Osteocyte (in vitro differentiated cells): Measurements from ENCODE around the gene IPCEF1. TPM values are rescaled to one million over a fixed set of nuclear protein-coding genes. Genes with fewer than 3 reads are reported as not detected.

Source experiments
- DNase-seq: peaks from one replicate; pipeline ENCODE4 v3.0.0; 2021; ENCODE audit warnings: mixed read lengths; ENCODE audit not compliant: unreplicated experiment; ENCODE audit errors: extremely low spot score
- H3K27ac Mint-ChIP-seq: one replicate; pipeline ENCODE4 v1.8.0; 2021; ENCODE audit warnings: mild to moderate bottlenecking, mixed read lengths; ENCODE audit not compliant: unreplicated experiment
- H3K27me3 Mint-ChIP-seq: one replicate; pipeline ENCODE4 v1.8.0; 2021; ENCODE audit warnings: mixed read lengths; ENCODE audit not compliant: unreplicated experiment
- H3K36me3 Mint-ChIP-seq: one replicate; pipeline ENCODE4 v1.8.0; 2021; ENCODE audit warnings: mixed read lengths; ENCODE audit not compliant: unreplicated experiment
- H3K4me1 Mint-ChIP-seq: one replicate; pipeline ENCODE4 v1.8.0; 2021; ENCODE audit warnings: mixed read lengths; ENCODE audit not compliant: unreplicated experiment
- H3K4me3 Mint-ChIP-seq: one replicate; pipeline ENCODE4 v1.8.0; 2021; ENCODE audit warnings: mild to moderate bottlenecking, moderate library complexity, mixed read lengths; ENCODE audit not compliant: unreplicated experiment
- H3K9me3 Mint-ChIP-seq: one replicate; pipeline ENCODE4 v1.8.0; 2021; ENCODE audit warnings: mixed read lengths; ENCODE audit not compliant: unreplicated experiment
- total RNA-seq: library from RNA; stranded (reverse); gene quantifications from 2 replicates; pipeline ENCODE4 v1.2.1, GENCODE V29; 2021
- TF ChIP-seq, protein P1 (sequence below): fragments of 200-600 bp; sonication (generic); IDR thresholded peaks from 2 replicates; pipeline ENCODE4 v1.5.0; 2021; ENCODE audit warnings: antibody characterized with exemption, mild to moderate bottlenecking, moderate library complexity

The IPCEF1 gene
- total RNA-seq, 1 donor from 2014 or later = 0.46 TPM

DNA sequence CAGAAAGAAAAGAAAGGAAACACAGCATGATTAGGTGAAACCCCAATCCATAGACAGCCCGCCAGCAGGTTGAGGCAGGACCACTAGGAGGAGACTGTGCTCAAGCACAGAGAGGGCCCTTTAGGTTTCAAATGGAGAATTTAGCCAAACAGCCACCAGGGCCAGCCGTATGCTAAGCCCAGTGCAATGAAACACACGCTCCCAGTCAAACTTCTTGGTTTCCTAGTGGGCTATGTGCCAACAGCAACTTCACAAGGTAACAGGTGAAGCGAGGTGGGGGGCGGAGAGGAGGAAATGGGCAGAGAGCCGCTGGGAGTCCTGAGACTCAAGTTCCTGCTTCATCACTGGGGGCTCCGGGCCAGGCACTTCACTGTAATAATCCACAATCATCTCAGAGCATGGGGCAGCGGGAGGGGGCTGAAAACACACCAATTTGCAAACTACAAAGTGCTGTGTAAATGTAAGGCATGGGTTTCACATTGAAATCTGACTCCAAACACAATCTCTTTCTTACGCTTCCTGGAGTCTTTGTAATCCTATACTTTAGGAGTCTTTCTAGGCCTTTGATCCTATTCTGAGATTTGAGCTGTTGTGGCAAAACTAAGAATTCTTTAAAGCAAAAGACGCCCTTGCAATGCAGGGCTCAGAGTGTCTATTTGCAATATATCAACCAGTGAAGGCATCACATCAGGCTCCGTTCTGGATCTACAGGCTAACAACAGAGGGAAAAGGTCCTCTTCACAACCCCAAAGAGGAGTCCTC, 200.3 kb downstream of the IPCEF1 start:
- Mint-ChIP-seq H3K27me3 (peaks cover 2% of the 10 kb centered on the region), H3K27ac (no peak overlapping the region), H3K4me1 (peaks cover 4% of the 10 kb centered on the region), H3K36me3 (no peaks in the 10 kb centered on the region), H3K4me3 (no peak overlapping the region), H3K9me3 (no peaks in the 10 kb centered on the region)
- no peak for DNase-seq
- TF ChIP-seq, protein P1, sequence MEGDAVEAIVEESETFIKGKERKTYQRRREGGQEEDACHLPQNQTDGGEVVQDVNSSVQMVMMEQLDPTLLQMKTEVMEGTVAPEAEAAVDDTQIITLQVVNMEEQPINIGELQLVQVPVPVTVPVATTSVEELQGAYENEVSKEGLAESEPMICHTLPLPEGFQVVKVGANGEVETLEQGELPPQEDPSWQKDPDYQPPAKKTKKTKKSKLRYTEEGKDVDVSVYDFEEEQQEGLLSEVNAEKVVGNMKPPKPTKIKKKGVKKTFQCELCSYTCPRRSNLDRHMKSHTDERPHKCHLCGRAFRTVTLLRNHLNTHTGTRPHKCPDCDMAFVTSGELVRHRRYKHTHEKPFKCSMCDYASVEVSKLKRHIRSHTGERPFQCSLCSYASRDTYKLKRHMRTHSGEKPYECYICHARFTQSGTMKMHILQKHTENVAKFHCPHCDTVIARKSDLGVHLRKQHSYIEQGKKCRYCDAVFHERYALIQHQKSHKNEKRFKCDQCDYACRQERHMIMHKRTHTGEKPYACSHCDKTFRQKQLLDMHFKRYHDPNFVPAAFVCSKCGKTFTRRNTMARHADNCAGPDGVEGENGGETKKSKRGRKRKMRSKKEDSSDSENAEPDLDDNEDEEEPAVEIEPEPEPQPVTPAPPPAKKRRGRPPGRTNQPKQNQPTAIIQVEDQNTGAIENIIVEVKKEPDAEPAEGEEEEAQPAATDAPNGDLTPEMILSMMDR = peak; percentile 69

DNA sequence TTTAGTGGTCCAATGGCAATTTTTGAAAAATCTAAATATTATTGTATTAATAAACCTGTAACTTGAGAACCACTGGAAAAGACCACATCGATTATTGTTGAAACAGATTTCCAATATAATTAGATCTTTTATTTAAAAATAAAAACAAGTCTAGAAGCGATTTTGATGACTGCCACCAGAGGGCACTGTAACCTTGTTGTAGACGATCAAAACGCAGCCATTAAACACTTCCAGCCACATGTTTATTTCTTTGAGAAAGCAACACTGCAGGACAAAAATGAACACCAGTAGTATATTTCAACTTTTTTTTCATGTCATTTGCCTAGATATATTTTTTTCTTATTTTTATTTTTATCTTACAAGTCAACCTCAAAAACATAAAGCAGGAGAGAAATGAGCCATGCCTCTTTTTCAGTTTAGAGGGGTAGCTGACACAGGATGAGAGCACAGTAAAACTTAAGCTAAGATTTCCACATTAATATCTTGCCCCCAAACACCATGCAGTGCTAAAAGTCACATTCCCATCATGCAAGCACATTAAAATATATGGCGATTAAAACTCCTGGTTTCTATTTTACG, 202.1 kb downstream of the IPCEF1 start:
- Mint-ChIP-seq H3K9me3 (no peaks in the 10 kb centered on the region), H3K4me3 (no peak overlapping the region), H3K27ac (no peak overlapping the region), H3K27me3 (peaks cover 7% of the 10 kb centered on the region), H3K36me3 (no peaks in the 10 kb centered on the region), H3K4me1 (peaks cover 4% of the 10 kb centered on the region)
- TF ChIP-seq, protein P1 = peak; percentile 86
- no peak for DNase-seq

DNA sequence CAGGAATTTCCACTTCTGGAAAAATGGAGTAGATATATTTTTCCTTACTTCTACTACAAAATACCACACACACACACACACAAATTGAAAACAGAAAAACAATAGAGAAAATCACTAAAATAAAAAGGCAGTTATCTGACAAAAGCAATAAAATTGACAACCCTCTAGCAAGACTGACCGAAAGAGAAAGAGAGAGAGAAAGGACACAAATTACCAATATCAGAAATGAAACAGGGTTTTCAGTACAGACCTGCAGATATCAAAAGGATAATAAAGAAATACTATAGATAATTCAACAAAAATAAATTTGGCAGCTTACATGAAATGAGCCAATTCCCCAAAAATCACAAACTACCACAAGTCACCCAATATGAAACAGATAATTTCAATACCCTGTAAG, 212.8 kb downstream of the IPCEF1 start:
- no peaks in the 10 kb centered on the region for H3K4me1 Mint-ChIP-seq
- no peaks in the 10 kb centered on the region for H3K36me3 Mint-ChIP-seq
- H3K4me3 Mint-ChIP-seq = no peak overlapping the region
- H3K27ac Mint-ChIP-seq = no peak overlapping the region
- TF ChIP-seq, protein P1 = no peak
- DNase-seq = no peak
- peaks cover 6% of the 10 kb centered on the region for H3K9me3 Mint-ChIP-seq
- H3K27me3 Mint-ChIP-seq = peaks cover 25% of the 10 kb centered on the region

DNA sequence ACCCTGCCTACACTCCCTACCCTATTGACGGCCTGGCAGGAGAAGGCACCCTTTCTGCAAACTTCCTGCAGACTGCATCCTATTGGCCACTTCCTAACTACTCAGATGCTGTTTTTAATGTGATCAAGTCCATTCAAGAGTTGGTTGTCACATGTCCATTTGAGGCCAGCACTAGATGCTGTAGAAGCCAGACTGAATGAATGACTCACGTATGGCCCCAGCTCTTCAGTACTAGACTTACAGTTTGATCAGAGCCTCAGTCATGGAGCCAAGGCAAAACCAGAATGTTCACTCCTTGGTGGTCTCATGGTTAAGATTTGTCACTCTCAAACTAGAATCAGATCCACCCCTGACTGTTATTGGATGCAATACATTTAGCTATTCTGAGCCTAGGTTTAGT, 215.9 kb downstream of the IPCEF1 start:
- TF ChIP-seq, protein P1 = no peak
- DNase-seq = no peak
- Mint-ChIP-seq H3K4me1 (no peaks in the 10 kb centered on the region), H3K36me3 (no peaks in the 10 kb centered on the region), H3K9me3 (no peaks in the 10 kb centered on the region), H3K27me3 (peaks cover 30% of the 10 kb centered on the region), H3K4me3 (no peak overlapping the region), H3K27ac (no peak overlapping the region)

DNA sequence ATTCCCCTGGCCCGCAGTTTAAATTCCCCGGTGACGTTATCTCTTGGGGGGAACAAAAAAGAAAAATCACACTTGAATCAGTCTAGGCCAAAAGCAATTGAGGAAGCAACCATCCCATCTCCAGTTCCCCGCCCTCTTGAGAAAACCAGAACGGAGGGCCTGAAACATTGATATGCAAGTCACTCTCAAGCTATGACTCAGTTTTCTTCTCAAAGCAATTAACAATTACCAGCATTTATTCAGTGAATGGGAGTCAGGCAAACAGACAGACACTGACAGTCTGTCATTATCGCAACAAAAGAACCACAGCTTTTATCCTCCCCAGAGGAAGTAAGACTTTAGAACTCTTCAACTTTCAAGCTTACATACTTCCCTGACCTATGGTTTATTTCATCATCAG, 216.7 kb downstream of the IPCEF1 start:
- no peak overlapping the region for H3K4me3 Mint-ChIP-seq
- no peaks in the 10 kb centered on the region for H3K36me3 Mint-ChIP-seq
- no peaks in the 10 kb centered on the region for H3K9me3 Mint-ChIP-seq
- no peaks in the 10 kb centered on the region for H3K4me1 Mint-ChIP-seq
- TF ChIP-seq, protein P1 = no peak
- peaks cover 30% of the 10 kb centered on the region for H3K27me3 Mint-ChIP-seq
- no peak for DNase-seq
- H3K27ac Mint-ChIP-seq = no peak overlapping the region
